IMR-90 (cell line): ENCODE results near the gene MXRA5. TPM values are rescaled to one million over a fixed set of nuclear protein-coding genes. Genes with fewer than 3 reads are reported as not detected.

Source experiments
- ATAC-seq: fragments of 200-7000 bp; cut with Tn5 transposase; 2 replicates; pipeline ENCODE4 v1.9.1; 2020; ENCODE audit warnings: low read depth, mild to moderate bottlenecking, moderate library complexity
- BruUV-seq: library from RNA; stranded (reverse); fragments of 400-500 nt; replicated peaks from 2 replicates; lab custom pipeline; 2021; lab: Mats Ljungman, UMichigan
- CTCF ChIA-PET: fragments of 300-600 bp; formaldehyde crosslinking; extraction: SDS; loops from one replicate; lab custom pipeline; 2021; ENCODE audit warnings: antibody characterized with exemption; lab: Yijun Ruan, JAX
- POLR2A ChIA-PET: fragments of 300-600 bp; sonication (Branson Sonifier 250); formaldehyde crosslinking; loops from one replicate; lab custom pipeline; 2022; ENCODE audit warnings: antibody characterized with exemption; ENCODE audit not compliant: unreplicated experiment; lab: Charles Lee
- DNase-seq: peaks from one replicate; pipeline ENCODE4 v3.0.0; 2013
- H2AFZ ChIP-seq: replicated peaks from 2 replicates; pipeline ENCODE3; 2013; ENCODE audit warnings: low read length, mild to moderate bottlenecking; ENCODE audit not compliant: poor library complexity
- H2AK5ac ChIP-seq: 2 replicates; pipeline ENCODE4 v1.6.1; 2013; ENCODE audit warnings: low read depth, low read length, inconsistent platforms
- H2AK9ac ChIP-seq: replicated peaks from 2 replicates; pipeline ENCODE3; 2013; ENCODE audit warnings: mild to moderate bottlenecking, low read depth, low read length, moderate library complexity; ENCODE audit not compliant: poor library complexity
- H2BK120ac ChIP-seq: 2 replicates; pipeline ENCODE4 v1.6.1; 2013; ENCODE audit warnings: low read depth, low read length, inconsistent platforms
- H2BK15ac ChIP-seq: 3 replicates; pipeline ENCODE4 v1.6.1; 2013; ENCODE audit warnings: low read depth, low read length, inconsistent platforms
- H2BK20ac ChIP-seq: 2 replicates; pipeline ENCODE4 v1.6.1; 2013; ENCODE audit warnings: low read depth, mild to moderate bottlenecking, inconsistent platforms, low read length, moderate library complexity
- H2BK5ac ChIP-seq: 2 replicates; pipeline ENCODE4 v1.6.1; 2013; ENCODE audit warnings: mild to moderate bottlenecking, low read depth, low read length, inconsistent platforms; ENCODE audit not compliant: poor library complexity, severe bottlenecking
- H3K14ac ChIP-seq: replicated peaks from 2 replicates; pipeline ENCODE4 v1.6.1; 2013; ENCODE audit warnings: low read depth, low read length, inconsistent platforms
- H3K18ac ChIP-seq: 2 replicates; pipeline ENCODE4 v1.6.1; 2013; ENCODE audit warnings: low read depth, low read length, control low read depth
- H3K23ac ChIP-seq: 2 replicates; pipeline ENCODE4 v1.6.1; 2013; ENCODE audit warnings: low read depth, low read length, inconsistent platforms
- H3K27ac ChIP-seq: 2 replicates; pipeline ENCODE4 v1.5.1; 2013; ENCODE audit warnings: mild to moderate bottlenecking, control low read depth, low read length; ENCODE audit not compliant: insufficient read depth
- H3K27me3 ChIP-seq: 2 replicates; pipeline ENCODE4 v1.6.1; 2013; ENCODE audit warnings: low read length; ENCODE audit not compliant: control insufficient read depth, insufficient read depth
- H3K36me3 ChIP-seq: 2 replicates; pipeline ENCODE4 v1.6.1; 2013; ENCODE audit warnings: low read length, mixed read lengths; ENCODE audit not compliant: control insufficient read depth, insufficient read depth
- H3K4ac ChIP-seq: 2 replicates; pipeline ENCODE4 v1.6.1; 2013; ENCODE audit warnings: low read depth, low read length, inconsistent platforms
- H3K4me1 ChIP-seq: 2 replicates; pipeline ENCODE4 v1.6.1; 2013; ENCODE audit warnings: low read length, mixed read lengths; ENCODE audit not compliant: control insufficient read depth, insufficient read depth
- H3K4me2 ChIP-seq: 2 replicates; pipeline ENCODE4 v1.6.1; 2013; ENCODE audit warnings: low read depth, mild to moderate bottlenecking, control low read depth, low read length, moderate library complexity
- H3K4me3 ChIP-seq: 2 replicates; pipeline ENCODE4 v1.5.1; 2013; ENCODE audit warnings: low read depth, mild to moderate bottlenecking, control low read depth, low read length, moderate library complexity; ENCODE audit not compliant: insufficient read depth
- H3K56ac ChIP-seq: 2 replicates; pipeline ENCODE4 v1.6.1; 2013; ENCODE audit warnings: low read length, inconsistent platforms; ENCODE audit not compliant: insufficient read depth; ENCODE audit errors: extremely low read depth
- H3K79me1 ChIP-seq, 2 experiments: 2 replicates each; pipeline ENCODE4 v1.6.1; 2013; ENCODE audit warnings: low read length in 2 of 2, inconsistent platforms in 1 of 2, low read depth in 1 of 2
- H3K9ac ChIP-seq: 2 replicates; pipeline ENCODE4 v1.6.1; 2013; ENCODE audit warnings: low read depth, low read length, control low read depth
- H3K9me1 ChIP-seq: 2 replicates; pipeline ENCODE4 v1.6.1; 2013; ENCODE audit warnings: low read length, inconsistent platforms; ENCODE audit not compliant: insufficient read depth
- H3K9me3 ChIP-seq: 2 replicates; pipeline ENCODE4 v1.6.1; 2013; ENCODE audit warnings: low read length; ENCODE audit not compliant: control insufficient read depth, insufficient read depth
- H4K20me1 ChIP-seq: 2 replicates; pipeline ENCODE4 v1.6.1; 2013; ENCODE audit warnings: low read length, inconsistent platforms; ENCODE audit not compliant: insufficient read depth
- H4K5ac ChIP-seq: 2 replicates; pipeline ENCODE4 v1.6.1; 2013; ENCODE audit warnings: mild to moderate bottlenecking, low read depth, low read length, control low read depth
- H4K8ac ChIP-seq, 2 experiments: 2 replicates each; pipeline ENCODE4 v1.6.1; 2013; ENCODE audit warnings: low read depth in 2 of 2, low read length in 2 of 2, control low read depth in 1 of 2, inconsistent platforms in 1 of 2
- H4K91ac ChIP-seq: 2 replicates; pipeline ENCODE4 v1.6.1; 2013; ENCODE audit warnings: low read depth, low read length, inconsistent platforms; ENCODE audit not compliant: insufficient read depth
- BHLHE40 ChIP-seq: fragments of 150-350 bp; IDR thresholded peaks from 2 replicates; pipeline ENCODE4 v1.6.1; 2016; ENCODE audit warnings: mild to moderate bottlenecking, low read depth, low read length
- CEBPB ChIP-seq: IDR thresholded peaks from 2 replicates; pipeline ENCODE4 v1.6.1; 2012; ENCODE audit warnings: low read depth, low read length, improper control_type of control experiment
- CHD1 ChIP-seq: IDR thresholded peaks from 2 replicates; pipeline ENCODE4 v1.6.1; 2012; ENCODE audit warnings: low read depth, low read length, improper control_type of control experiment
- FOS ChIP-seq: fragments of 150-350 bp; IDR thresholded peaks from 2 replicates; pipeline ENCODE4 v1.6.1; 2016; ENCODE audit warnings: low read depth, low read length
- MAFK ChIP-seq: IDR thresholded peaks from 2 replicates; pipeline ENCODE4 v1.6.1; 2012; ENCODE audit warnings: low read depth, low read length, improper control_type of control experiment
- MAZ ChIP-seq: IDR thresholded peaks from 2 replicates; pipeline ENCODE4 v1.6.1; 2012; ENCODE audit warnings: low read depth, mild to moderate bottlenecking, low read length, improper control_type of control experiment, moderate library complexity, borderline replicate concordance
- MXI1 ChIP-seq: IDR thresholded peaks from 2 replicates; pipeline ENCODE4 v1.6.1; 2012; ENCODE audit warnings: low read depth, mild to moderate bottlenecking, low read length, moderate library complexity, borderline replicate concordance
- NFE2L2 ChIP-seq: fragments of 150-350 bp; IDR thresholded peaks from 2 replicates; pipeline ENCODE4 v1.6.1; 2016; ENCODE audit warnings: low read depth, mild to moderate bottlenecking, low read length
- RAD21 ChIP-seq: IDR thresholded peaks from 2 replicates; pipeline ENCODE4 v1.6.1; 2012; ENCODE audit warnings: low read length, improper control_type of control experiment
- RCOR1 ChIP-seq: IDR thresholded peaks from 2 replicates; pipeline ENCODE4 v1.6.1; 2012; ENCODE audit warnings: mild to moderate bottlenecking, low read length, improper control_type of control experiment; ENCODE audit not compliant: insufficient replicate concordance
- RFX5 ChIP-seq: IDR thresholded peaks from 2 replicates; pipeline ENCODE4 v1.8.0; 2012; ENCODE audit warnings: low read depth, mild to moderate bottlenecking, low read length, moderate library complexity
- SMC3 ChIP-seq: fragments of 150-350 bp; IDR thresholded peaks from 2 replicates; pipeline ENCODE4 v1.6.1; 2016; ENCODE audit warnings: low read depth, mild to moderate bottlenecking, antibody characterized with exemption, low read length, moderate library complexity
- USF2 ChIP-seq: fragments of 150-350 bp; IDR thresholded peaks from 2 replicates; pipeline ENCODE4 v1.6.1; 2017; ENCODE audit warnings: mild to moderate bottlenecking, antibody characterized with exemption, low read length, low read depth
- WGBS, 2 experiments: methylation state at CpG; one replicate each; pipeline versions ENCODE4 v1.1.5 to v1.1.7; 2013; ENCODE audit warnings: missing lambda C conversion rate in 2 of 2; ENCODE audit not compliant: insufficient read length in 1 of 2; ENCODE audit errors: extremely low coverage in 2 of 2; 5-methylcytosine and 5-hydroxymethylcytosine counted together
- dilution Hi-C: fragments of 300-500 bp; cut with HindIII; formaldehyde crosslinking; loops from one replicate; pipeline ENCODE4 v1.14.3; 2018; ENCODE audit warnings: low sequenced_read_pairs; ENCODE audit not compliant: unreplicated experiment
- in situ Hi-C: fragments of 300-500 bp; cut with MboI; formaldehyde crosslinking; loops from 3 replicates; pipeline ENCODE4 v1.14.3; 2019; ENCODE audit warnings: low sequenced_read_pairs, inconsistent platforms, mixed read lengths
- intact Hi-C: fragments of 100-400 bp; cut with micrococcal nuclease; formaldehyde crosslinking; loops from 2 replicates; pipeline ENCODE4 v1.10.0; 2022
- polyA plus RNA-seq, 3 experiments: library from polyadenylated mRNA; depleted of rRNA; stranded (reverse); fragments of >200 nt; gene quantifications; 2 replicates each; pipeline ENCODE4 v1.2.3, GENCODE V29; 2012; ENCODE audit warnings: low replicate concordance in 1 of 3
- total RNA-seq: library from RNA; depleted of rRNA; stranded (reverse); fragments of >200 nt; gene quantifications from 2 replicates; pipeline ENCODE4 v1.2.3, GENCODE V29; 2012
- TF ChIP-seq, protein P1 (sequence below): fragments of 150-350 bp; IDR thresholded peaks from 2 replicates; pipeline ENCODE4 v1.6.1; 2016; ENCODE audit warnings: low read depth, mild to moderate bottlenecking, low read length, moderate library complexity, borderline replicate concordance
- TF ChIP-seq, protein P2 (sequence below): conservative IDR thresholded peaks from 2 replicates; pipeline ENCODE4 v1.5.1; 2012; ENCODE audit warnings: mild to moderate bottlenecking, low read depth, low read length, improper control_type of control experiment

The MXRA5 gene
- total and polyA plus RNA-seq, 2 of the 4 experiments (the other 2 are of a cell fraction), result 1.1 to 1.2 TPM

GRCh38 chrX:3393178-3393577 lies 46.7 kb upstream of the MXRA5 start:
- no peak overlapping the region for H4K8ac ChIP-seq
- H3K27me3 ChIP-seq, result no peaks in the 10 kb centered on the region
- H3K4me3 ChIP-seq, result no peak overlapping the region
- H2AFZ ChIP-seq, result no peak overlapping the region
- no peak overlapping the region for H2AK9ac ChIP-seq
- in situ Hi-C loops (no loop called here), dilution Hi-C loops (no loop called here), intact Hi-C loops (no loop called here)
- TF ChIP-seq USF2 (no peak), MAFK (no peak), FOS (no peak), SMC3 (no peak), RFX5 (no peak), NFE2L2 (no peak), MXI1 (no peak), MAZ (no peak), RCOR1 (no peak), RAD21 (no peak), CHD1 (no peak), CEBPB (no peak), BHLHE40 (no peak)
- TF ChIP-seq, protein P1, sequence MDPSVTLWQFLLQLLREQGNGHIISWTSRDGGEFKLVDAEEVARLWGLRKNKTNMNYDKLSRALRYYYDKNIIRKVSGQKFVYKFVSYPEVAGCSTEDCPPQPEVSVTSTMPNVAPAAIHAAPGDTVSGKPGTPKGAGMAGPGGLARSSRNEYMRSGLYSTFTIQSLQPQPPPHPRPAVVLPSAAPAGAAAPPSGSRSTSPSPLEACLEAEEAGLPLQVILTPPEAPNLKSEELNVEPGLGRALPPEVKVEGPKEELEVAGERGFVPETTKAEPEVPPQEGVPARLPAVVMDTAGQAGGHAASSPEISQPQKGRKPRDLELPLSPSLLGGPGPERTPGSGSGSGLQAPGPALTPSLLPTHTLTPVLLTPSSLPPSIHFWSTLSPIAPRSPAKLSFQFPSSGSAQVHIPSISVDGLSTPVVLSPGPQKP, result no peak
- TF ChIP-seq, protein P2, sequence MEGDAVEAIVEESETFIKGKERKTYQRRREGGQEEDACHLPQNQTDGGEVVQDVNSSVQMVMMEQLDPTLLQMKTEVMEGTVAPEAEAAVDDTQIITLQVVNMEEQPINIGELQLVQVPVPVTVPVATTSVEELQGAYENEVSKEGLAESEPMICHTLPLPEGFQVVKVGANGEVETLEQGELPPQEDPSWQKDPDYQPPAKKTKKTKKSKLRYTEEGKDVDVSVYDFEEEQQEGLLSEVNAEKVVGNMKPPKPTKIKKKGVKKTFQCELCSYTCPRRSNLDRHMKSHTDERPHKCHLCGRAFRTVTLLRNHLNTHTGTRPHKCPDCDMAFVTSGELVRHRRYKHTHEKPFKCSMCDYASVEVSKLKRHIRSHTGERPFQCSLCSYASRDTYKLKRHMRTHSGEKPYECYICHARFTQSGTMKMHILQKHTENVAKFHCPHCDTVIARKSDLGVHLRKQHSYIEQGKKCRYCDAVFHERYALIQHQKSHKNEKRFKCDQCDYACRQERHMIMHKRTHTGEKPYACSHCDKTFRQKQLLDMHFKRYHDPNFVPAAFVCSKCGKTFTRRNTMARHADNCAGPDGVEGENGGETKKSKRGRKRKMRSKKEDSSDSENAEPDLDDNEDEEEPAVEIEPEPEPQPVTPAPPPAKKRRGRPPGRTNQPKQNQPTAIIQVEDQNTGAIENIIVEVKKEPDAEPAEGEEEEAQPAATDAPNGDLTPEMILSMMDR, result no peak
- H2BK20ac ChIP-seq, result no peak overlapping the region
- H3K14ac ChIP-seq, result no peak overlapping the region
- H3K4me2 ChIP-seq, result no peak overlapping the region
- H2AK5ac ChIP-seq, result no peak overlapping the region
- ChIA-PET CTCF (no interaction called here), POLR2A (no interaction called here)
- H3K4ac ChIP-seq, result no peak overlapping the region
- no peak overlapping the region for H2BK5ac ChIP-seq
- no peak overlapping the region for H3K9ac ChIP-seq
- no peak overlapping the region for H2BK15ac ChIP-seq
- DNase-seq (no peak), ATAC-seq (no peak)
- no peak overlapping the region for H4K5ac ChIP-seq
- no peak overlapping the region for H3K23ac ChIP-seq
- H3K36me3 ChIP-seq, result no peaks in the 10 kb centered on the region
- H4K91ac ChIP-seq, result no peak overlapping the region
- H3K9me1 ChIP-seq, result no peaks in the 10 kb centered on the region
- H3K18ac ChIP-seq, result no peak overlapping the region
- WGBS, 2 experiments, result no CpG with 5 or more reads among the region's 1 CpG
- H3K79me1 ChIP-seq, result no peaks in the 10 kb centered on the region
- H3K9me3 ChIP-seq, result no peaks in the 10 kb centered on the region; the same call in 1 of the 2 replicates
- BruUV-seq, result no TSS peak
- H2BK120ac ChIP-seq, result no peak overlapping the region
- no peak overlapping the region for H3K56ac ChIP-seq
- no peak overlapping the region for H3K27ac ChIP-seq
- H4K20me1 ChIP-seq, result no peaks in the 10 kb centered on the region
- no peaks in the 10 kb centered on the region for H3K4me1 ChIP-seq
